Loucy (cell line): ENCODE results near the gene SH3BP5L.

Experiments used
- EZH2phosphoT487 ChIP-seq: fragments of 200-600 bp; IDR thresholded peaks from 2 replicates; pipeline ENCODE4 v1.6.1; 2018; ENCODE audit warnings: antibody characterized with exemption, mild to moderate bottlenecking, moderate library complexity, borderline replicate concordance
- TF ChIP-seq, protein P1 (sequence below): fragments of 200-600 bp; sonication (generic); conservative IDR thresholded peaks from 2 replicates; pipeline ENCODE4 v1.5.1; 2014; ENCODE audit warnings: mild to moderate bottlenecking, antibody characterized with exemption, low read length

DNA sequence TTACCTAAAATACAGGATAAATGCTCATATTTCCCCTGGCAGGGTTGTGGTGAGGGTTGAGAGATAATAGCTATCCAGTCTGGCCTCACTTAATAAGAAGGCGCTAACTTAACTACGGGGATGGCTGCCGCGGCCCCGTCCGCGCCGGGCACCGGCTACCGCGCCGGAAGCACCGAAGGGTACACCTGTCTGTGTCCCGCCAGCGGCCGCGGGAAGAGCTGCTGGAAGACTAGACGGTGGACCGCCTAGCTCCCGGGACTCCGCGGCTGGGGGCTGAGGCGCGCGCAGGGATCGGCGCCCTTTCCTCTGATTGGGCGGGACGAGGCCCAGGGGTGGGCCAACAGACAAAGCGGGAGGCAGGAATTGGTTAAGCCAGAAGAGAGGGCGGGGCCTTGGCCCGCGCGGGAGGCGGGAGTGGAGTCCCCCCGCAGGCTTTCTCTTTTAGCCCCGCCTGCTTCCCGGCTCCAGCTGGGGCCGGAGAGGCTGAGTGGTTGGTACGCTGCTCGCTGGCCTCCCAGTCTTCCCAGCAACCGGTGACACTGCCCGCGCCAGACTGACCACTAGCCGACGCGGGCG lies 12.2 kb upstream of the SH3BP5L start, which contains the start of gene ZNF672:
- TF ChIP-seq, protein P1, sequence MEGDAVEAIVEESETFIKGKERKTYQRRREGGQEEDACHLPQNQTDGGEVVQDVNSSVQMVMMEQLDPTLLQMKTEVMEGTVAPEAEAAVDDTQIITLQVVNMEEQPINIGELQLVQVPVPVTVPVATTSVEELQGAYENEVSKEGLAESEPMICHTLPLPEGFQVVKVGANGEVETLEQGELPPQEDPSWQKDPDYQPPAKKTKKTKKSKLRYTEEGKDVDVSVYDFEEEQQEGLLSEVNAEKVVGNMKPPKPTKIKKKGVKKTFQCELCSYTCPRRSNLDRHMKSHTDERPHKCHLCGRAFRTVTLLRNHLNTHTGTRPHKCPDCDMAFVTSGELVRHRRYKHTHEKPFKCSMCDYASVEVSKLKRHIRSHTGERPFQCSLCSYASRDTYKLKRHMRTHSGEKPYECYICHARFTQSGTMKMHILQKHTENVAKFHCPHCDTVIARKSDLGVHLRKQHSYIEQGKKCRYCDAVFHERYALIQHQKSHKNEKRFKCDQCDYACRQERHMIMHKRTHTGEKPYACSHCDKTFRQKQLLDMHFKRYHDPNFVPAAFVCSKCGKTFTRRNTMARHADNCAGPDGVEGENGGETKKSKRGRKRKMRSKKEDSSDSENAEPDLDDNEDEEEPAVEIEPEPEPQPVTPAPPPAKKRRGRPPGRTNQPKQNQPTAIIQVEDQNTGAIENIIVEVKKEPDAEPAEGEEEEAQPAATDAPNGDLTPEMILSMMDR: no peak
- no peak for TF ChIP-seq EZH2phosphoT487
